Type B pancreatic cell (in vitro differentiated cells): ENCODE measurements around the gene GALNT10. TPM values are rescaled to one million over a fixed set of nuclear protein-coding genes. Genes with fewer than 3 reads are reported as not detected.

Experiments
- DNase-seq: peaks from one replicate; pipeline ENCODE4 v3.0.0; 2021; ENCODE audit warnings: mixed read lengths; ENCODE audit not compliant: unreplicated experiment; ENCODE audit errors: extremely low spot score
- H3K27ac Mint-ChIP-seq: 2 replicates; pipeline ENCODE4 v1.8.0; 2021; ENCODE audit warnings: mild to moderate bottlenecking, mixed read lengths
- H3K27me3 Mint-ChIP-seq: 2 replicates; pipeline ENCODE4 v1.8.0; 2021; ENCODE audit warnings: mixed read lengths
- H3K36me3 Mint-ChIP-seq: 2 replicates; pipeline ENCODE4 v1.8.0; 2021; ENCODE audit warnings: mixed read lengths
- H3K4me1 Mint-ChIP-seq: one replicate; pipeline ENCODE4 v1.8.0; 2021; ENCODE audit warnings: mixed read lengths; ENCODE audit not compliant: unreplicated experiment
- H3K4me3 Mint-ChIP-seq: 2 replicates; pipeline ENCODE4 v1.8.0; 2021; ENCODE audit warnings: mild to moderate bottlenecking, mixed read lengths
- H3K9me3 Mint-ChIP-seq: 2 replicates; pipeline ENCODE4 v1.8.0; 2021; ENCODE audit warnings: mixed read lengths
- CTCF ChIP-seq: fragments of 200-600 bp; sonication (generic); conservative IDR thresholded peaks from 2 replicates; pipeline ENCODE4 v1.5.0; 2021; ENCODE audit warnings: antibody characterized with exemption, mild to moderate bottlenecking
- total RNA-seq: library from RNA; stranded (reverse); gene quantifications from 2 replicates; pipeline ENCODE4 v1.2.1, GENCODE V29; 2021; ENCODE audit warnings: low replicate concordance

GALNT10 gene
- total RNA-seq, 1 donor from 2014 or later = 23.0 TPM

- H3K27ac Mint-ChIP-seq = no peak overlapping the region
- DNase-seq = no peak
- no peak for TF ChIP-seq CTCF
- H3K4me3 Mint-ChIP-seq = no peak overlapping the region
- H3K4me1 Mint-ChIP-seq = peaks cover 11% of the 10 kb centered on the region
- no peaks in the 10 kb centered on the region for H3K27me3 Mint-ChIP-seq
- H3K36me3 Mint-ChIP-seq = no peaks in the 10 kb centered on the region
- H3K9me3 Mint-ChIP-seq = no peaks in the 10 kb centered on the region
These were observed 45.5 kb downstream of the GALNT10 start for GRCh38 chr5:154236011-154236410.

GRCh38 chr5:154236536-154237375, 46.2 kb downstream of the GALNT10 start:
- H3K36me3 Mint-ChIP-seq = no peaks in the 10 kb centered on the region
- DNase-seq = no peak
- H3K4me1 Mint-ChIP-seq = peaks cover 14% of the 10 kb centered on the region
- no peak overlapping the region for H3K4me3 Mint-ChIP-seq
- no peak overlapping the region for H3K27ac Mint-ChIP-seq
- no peaks in the 10 kb centered on the region for H3K27me3 Mint-ChIP-seq
- no peak for TF ChIP-seq CTCF
- H3K9me3 Mint-ChIP-seq = no peaks in the 10 kb centered on the region

GRCh38 chr5:154237376-154237743, 46.8 kb downstream of the GALNT10 start:
- Mint-ChIP-seq H3K4me3 (no peak overlapping the region), H3K4me1 (peaks cover 15% of the 10 kb centered on the region), H3K27me3 (no peaks in the 10 kb centered on the region), H3K36me3 (no peaks in the 10 kb centered on the region), H3K9me3 (no peaks in the 10 kb centered on the region), H3K27ac (no peak overlapping the region)
- no peak for DNase-seq
- no peak for TF ChIP-seq CTCF

GRCh38 chr5:154237946-154238345, 47.4 kb downstream of the GALNT10 start:
- no peaks in the 10 kb centered on the region for H3K9me3 Mint-ChIP-seq
- no peak overlapping the region for H3K27ac Mint-ChIP-seq
- no peak for DNase-seq
- no peaks in the 10 kb centered on the region for H3K27me3 Mint-ChIP-seq
- no peaks in the 10 kb centered on the region for H3K36me3 Mint-ChIP-seq
- H3K4me3 Mint-ChIP-seq = no peak overlapping the region
- H3K4me1 Mint-ChIP-seq = peaks cover 21% of the 10 kb centered on the region
- TF ChIP-seq CTCF = no peak

- Mint-ChIP-seq H3K9me3 (no peaks in the 10 kb centered on the region), H3K27me3 (no peaks in the 10 kb centered on the region), H3K4me1 (peaks cover 27% of the 10 kb centered on the region), H3K4me3 (no peak overlapping the region), H3K27ac (no peak overlapping the region), H3K36me3 (no peaks in the 10 kb centered on the region)
- DNase-seq = no peak
- no peak for TF ChIP-seq CTCF
These were observed 48.4 kb downstream of the GALNT10 start for GRCh38 chr5:154238776-154239481.
